Mesenchymal stem cell (in vitro differentiated cells and primary cell): ENCODE data around the gene LYZL2.
"Not testable (repeated sequence)": the region's sequence is repeated elsewhere in the genome, so short reads cannot be mapped to it uniquely, and the experiment has no call there.

Experiments used
- DNase-seq: peaks from one replicate; pipeline ENCODE4 v3.0.0-alpha.2; 2013
- H2AFZ ChIP-seq: one replicate; pipeline ENCODE4 v1.6.1; 2013; ENCODE audit warnings: low read depth, mild to moderate bottlenecking, control low read depth, inconsistent platforms, low read length, moderate library complexity
- H2AK5ac ChIP-seq: 2 replicates; pipeline ENCODE4 v1.6.1; 2013; ENCODE audit warnings: low read length, moderate library complexity, mild to moderate bottlenecking, inconsistent platforms; ENCODE audit not compliant: severe bottlenecking
- H2BK120ac ChIP-seq: one replicate; pipeline ENCODE4 v1.6.1; 2013; ENCODE audit warnings: low read depth, mild to moderate bottlenecking, inconsistent platforms, low read length, moderate library complexity
- H2BK12ac ChIP-seq, 2 experiments: one replicate each; pipeline ENCODE4 v1.6.1; 2013; ENCODE audit warnings: inconsistent platforms in 2 of 2, low read length in 2 of 2, mild to moderate bottlenecking in 2 of 2, moderate library complexity in 2 of 2, control low read depth in 1 of 2
- H2BK15ac ChIP-seq: one replicate; pipeline ENCODE4 v1.6.1; 2013; ENCODE audit warnings: mild to moderate bottlenecking, low read depth, inconsistent platforms; ENCODE audit not compliant: poor library complexity, severe bottlenecking
- H2BK5ac ChIP-seq: 2 replicates; pipeline ENCODE4 v1.6.1; 2013; ENCODE audit warnings: low read depth, mild to moderate bottlenecking, low read length, control low read depth, inconsistent platforms; ENCODE audit not compliant: poor library complexity, severe bottlenecking
- H3K14ac ChIP-seq, 2 experiments: one replicate each; pipeline ENCODE4 v1.6.1; 2013; ENCODE audit warnings: inconsistent platforms in 2 of 2, low read length in 2 of 2, control low read depth in 1 of 2, mild to moderate bottlenecking in 1 of 2, moderate library complexity in 1 of 2
- H3K18ac ChIP-seq, 2 experiments: one replicate each; pipeline ENCODE4 v1.6.1; 2013; ENCODE audit warnings: inconsistent platforms in 2 of 2, low read length in 2 of 2, control low read depth in 1 of 2, low read depth in 1 of 2, mild to moderate bottlenecking in 1 of 2
- H3K23ac ChIP-seq, 2 experiments: one replicate each; pipeline ENCODE4 v1.6.1; 2013; ENCODE audit warnings: inconsistent platforms in 2 of 2, low read length in 2 of 2, mild to moderate bottlenecking in 2 of 2, moderate library complexity in 2 of 2, control low read depth in 1 of 2
- H3K27ac ChIP-seq: 2 replicates; pipeline ENCODE4 v1.5.1; 2013; ENCODE audit warnings: mild to moderate bottlenecking, moderate library complexity, low read length, control low read depth, inconsistent platforms; ENCODE audit not compliant: poor library complexity, severe bottlenecking
- H3K27me3 ChIP-seq, 2 experiments: 2 replicates each; pipeline versions ENCODE4 v1.6.1 to v1.7.0; 2013; ENCODE audit warnings: low read length in 2 of 2, mild to moderate bottlenecking in 2 of 2, moderate library complexity in 2 of 2, control low read depth in 1 of 2, inconsistent platforms in 1 of 2; ENCODE audit not compliant: control insufficient read depth in 1 of 2, insufficient read depth in 1 of 2
- H3K36me3 ChIP-seq, 2 experiments: 2 replicates each; pipeline versions ENCODE4 v1.6.1 to v1.7.0; 2013; ENCODE audit warnings: low read length in 2 of 2, control low read depth in 1 of 2, inconsistent platforms in 1 of 2, low read depth in 1 of 2, mild to moderate bottlenecking in 1 of 2; ENCODE audit not compliant: insufficient read depth in 2 of 2, control insufficient read depth in 1 of 2
- H3K4ac ChIP-seq, 2 experiments: one replicate each; pipeline ENCODE4 v1.6.1; 2013; ENCODE audit warnings: inconsistent platforms in 2 of 2, low read length in 2 of 2, mild to moderate bottlenecking in 2 of 2, moderate library complexity in 2 of 2, control low read depth in 1 of 2, low read depth in 1 of 2
- H3K4me1 ChIP-seq: 2 replicates; pipeline ENCODE4 v1.6.1; 2013; ENCODE audit warnings: low read depth, low read length, control low read depth; ENCODE audit not compliant: control insufficient read depth, insufficient read depth
- H3K4me2 ChIP-seq: 2 replicates; pipeline ENCODE4 v1.6.1; 2013; ENCODE audit warnings: low read length, mild to moderate bottlenecking, inconsistent platforms; ENCODE audit not compliant: poor library complexity, severe bottlenecking
- H3K4me3 ChIP-seq, 2 experiments: 2 replicates each; pipeline versions ENCODE4 v1.5.1 to v1.7.0; 2013; ENCODE audit warnings: low read length in 2 of 2, mild to moderate bottlenecking in 2 of 2, control low read depth in 1 of 2, low read depth in 1 of 2; ENCODE audit not compliant: insufficient read depth in 1 of 2
- H3K79me1 ChIP-seq: replicated peaks from 2 replicates; pipeline ENCODE4 v1.6.1; 2013; ENCODE audit warnings: mild to moderate bottlenecking, control low read depth, low read length, inconsistent platforms; ENCODE audit not compliant: poor library complexity, severe bottlenecking
- H3K9ac ChIP-seq: 2 replicates; pipeline ENCODE4 v1.7.0; 2013; ENCODE audit warnings: mild to moderate bottlenecking, low read length, moderate library complexity
- H3K9me3 ChIP-seq: 2 replicates; pipeline ENCODE4 v1.7.0; 2013; ENCODE audit warnings: mild to moderate bottlenecking, low read length; ENCODE audit not compliant: control insufficient read depth
- H4K8ac ChIP-seq: one replicate; pipeline ENCODE4 v1.6.1; 2013; ENCODE audit warnings: inconsistent platforms, mild to moderate bottlenecking, low read length, moderate library complexity
- H4K91ac ChIP-seq: one replicate; pipeline ENCODE4 v1.6.1; 2013; ENCODE audit warnings: mild to moderate bottlenecking, low read length, inconsistent platforms
- WGBS: methylation state at CpG from one replicate; pipeline ENCODE4 v1.1.7; 2013; ENCODE audit warnings: mixed read lengths; 5-methylcytosine and 5-hydroxymethylcytosine counted together

LYZL2 gene

DNA sequence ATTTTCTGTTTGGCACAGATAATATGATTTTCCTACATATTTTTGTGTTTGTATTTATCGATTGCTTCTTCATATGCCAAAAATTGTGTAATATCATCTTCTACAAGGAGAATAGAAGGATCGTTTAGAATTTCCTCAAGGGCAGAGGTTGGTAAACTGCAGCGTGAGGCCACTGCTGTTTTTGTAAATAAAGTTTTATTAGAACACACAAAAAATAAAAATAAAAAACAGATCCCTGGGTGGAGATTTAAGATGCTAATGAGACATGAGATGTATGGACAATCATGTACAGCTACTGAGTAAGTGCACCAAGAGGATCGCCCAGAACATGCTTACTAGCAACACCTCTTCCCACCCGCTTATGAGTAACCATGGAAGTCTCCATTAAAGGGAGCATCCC is 9.6 kb downstream of the LYZL2 start:
- Histone ChIP-seq H2AFZ (no peak overlapping the region), H3K9me3 (no peaks in the 10 kb centered on the region), H3K36me3 (no peaks in the 10 kb centered on the region), H3K4me2 (no peak overlapping the region), H3K27ac (no peak overlapping the region), H3K4me3 (no peak overlapping the region), H4K8ac (no peak overlapping the region), H2BK15ac (no peak overlapping the region), H2BK5ac (no peak overlapping the region), H2BK12ac (no peak overlapping the region), H3K14ac (no peak overlapping the region), H2AK5ac (no peak overlapping the region), H2BK120ac (no peak overlapping the region), H3K23ac (no peak overlapping the region), H3K4ac (no peak overlapping the region), H3K18ac (no peak overlapping the region), H3K9ac (no peak overlapping the region), H3K4me1 (no peaks in the 10 kb centered on the region), H3K79me1 (no peaks in the 10 kb centered on the region), H4K91ac (no peak overlapping the region), H3K27me3 (no peaks in the 10 kb centered on the region)
- DNase-seq = no peak
- 99% methylated on average over 2 of the region's 5 CpGs for WGBS

DNA sequence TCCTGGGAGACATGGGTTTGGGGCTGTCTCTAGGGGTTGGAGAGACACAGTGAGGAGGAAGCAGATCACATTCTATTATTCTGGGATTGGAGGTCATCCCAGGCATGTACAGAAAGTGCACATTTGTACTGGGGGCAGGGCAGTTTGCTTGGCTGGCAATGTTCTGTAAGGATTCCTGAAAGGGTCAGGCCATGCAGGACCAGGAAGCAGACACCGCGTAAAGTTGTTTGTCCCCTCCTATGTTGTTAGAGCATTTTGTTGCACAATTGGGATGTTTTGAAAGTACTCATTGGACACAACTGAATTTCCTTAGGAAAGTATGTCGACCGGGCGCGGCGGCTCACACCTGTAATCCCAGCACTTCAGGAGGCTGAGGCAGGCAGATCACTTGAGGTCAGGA is 12.5 kb downstream of the LYZL2 start:
- Histone ChIP-seq H4K91ac (no peak overlapping the region), H3K9me3 (no peaks in the 10 kb centered on the region), H3K4ac (no peak overlapping the region), H3K27ac (no peak overlapping the region), H2BK5ac (no peak overlapping the region), H3K18ac (no peak overlapping the region), H2BK15ac (no peak overlapping the region), H3K36me3 (no peaks in the 10 kb centered on the region), H3K27me3 (no peaks in the 10 kb centered on the region), H2AFZ (no peak overlapping the region), H2AK5ac (no peak overlapping the region), H3K23ac (no peak overlapping the region), H3K4me2 (no peak overlapping the region), H4K8ac (no peak overlapping the region), H2BK12ac (no peak overlapping the region), H3K4me3 (no peak overlapping the region), H3K79me1 (no peaks in the 10 kb centered on the region), H3K4me1 (no peaks in the 10 kb centered on the region), H3K14ac (no peak overlapping the region), H3K9ac (no peak overlapping the region), H2BK120ac (no peak overlapping the region)
- no peak for DNase-seq
- WGBS = 99% methylated on average over 7 of the region's 7 CpGs

- not testable (repeated sequence) for H3K36me3 ChIP-seq, H3K27ac ChIP-seq, H2AFZ ChIP-seq, H3K23ac ChIP-seq, H3K14ac ChIP-seq, H3K79me1 ChIP-seq, H2BK12ac ChIP-seq, H3K27me3 ChIP-seq, H2BK120ac ChIP-seq, H3K9me3 ChIP-seq, H3K18ac ChIP-seq, H4K91ac ChIP-seq, H3K4me2 ChIP-seq, H3K4me3 ChIP-seq, H3K4ac ChIP-seq, H2BK5ac ChIP-seq, H3K9ac ChIP-seq, H2BK15ac ChIP-seq, H3K4me1 ChIP-seq, H4K8ac ChIP-seq, H2AK5ac ChIP-seq, DNase-seq
- WGBS = 82% methylated on average over 8 of the region's 8 CpGs
These were observed 18.5 kb downstream of the LYZL2 start for GRCh38 chr10:30611041-30611440.

DNA sequence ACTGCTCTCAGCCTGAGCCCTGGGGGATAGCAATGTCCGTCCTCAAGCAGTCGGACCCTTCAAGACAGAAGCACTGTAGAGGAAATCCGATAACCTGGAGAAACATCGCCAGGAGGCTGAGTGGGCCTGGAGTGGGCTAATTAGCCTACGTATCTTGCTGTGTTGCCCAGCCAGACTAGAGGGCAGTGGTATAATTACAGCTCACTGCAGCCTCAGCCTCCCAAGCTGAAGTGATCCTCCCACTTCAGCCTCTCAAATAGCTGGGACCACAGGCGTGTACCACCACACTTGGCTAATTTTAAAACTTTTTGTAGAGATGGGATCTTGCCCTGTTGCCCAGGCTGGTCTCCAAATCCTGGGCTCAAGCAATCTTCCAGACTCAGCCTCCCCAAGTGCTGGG is 21.7 kb downstream of the LYZL2 start:
- Histone ChIP-seq H3K14ac (no peak overlapping the region), H2AK5ac (no peak overlapping the region), H3K23ac (no peak overlapping the region), H2BK120ac (no peak overlapping the region), H3K4me2 (no peak overlapping the region), H4K91ac (no peak overlapping the region), H2BK5ac (no peak overlapping the region), H3K18ac (no peak overlapping the region), H3K79me1 (no peaks in the 10 kb centered on the region), H3K4me3 (no peak overlapping the region), H2BK12ac (no peak overlapping the region), H3K9me3 (no peaks in the 10 kb centered on the region), H3K36me3 (no peaks in the 10 kb centered on the region), H3K9ac (no peak overlapping the region), H3K27me3 (no peaks in the 10 kb centered on the region), H3K4me1 (no peaks in the 10 kb centered on the region), H4K8ac (no peak overlapping the region), H2AFZ (no peak overlapping the region), H2BK15ac (no peak overlapping the region), H3K4ac (no peak overlapping the region), H3K27ac (no peak overlapping the region)
- WGBS = 84% methylated on average over 6 of the region's 6 CpGs
- DNase-seq = no peak
